Activated CD8-positive, alpha-beta memory T cell treated with anti-CD3 and anti-CD28 coated beads for 4 hours (primary cell): ENCODE results near the gene ELMO1.
"Not testable (repeated sequence)": the region's sequence is repeated elsewhere in the genome, so short reads cannot be mapped to it uniquely, and the experiment has no call there.

Experiments used
- DNase-seq, 2 donors: peaks; one replicate each; pipeline ENCODE4 v3.0.0-alpha.2; 2020; ENCODE audit warnings: low read depth in 2 of 2

Gene ELMO1

GRCh38 chr7:37141742-37142141 lies 306.9 kb downstream of the ELMO1 start:
- no peak for DNase-seq

- DNase-seq, result not testable (repeated sequence)
These were observed 314.8 kb downstream of the ELMO1 start for GRCh38 chr7:37133902-37134301.

- DNase-seq, result no peak
These were observed 316.8 kb downstream of the ELMO1 start for GRCh38 chr7:37131855-37132254.

- DNase-seq, result no peak
These were observed 319.6 kb downstream of the ELMO1 start for GRCh38 chr7:37129035-37129425.

GRCh38 chr7:37128327-37129034 lies 320.2 kb downstream of the ELMO1 start:
- DNase-seq, result no peak

GRCh38 chr7:37119296-37119860 lies 329.3 kb downstream of the ELMO1 start:
- DNase-seq, result no peak

- DNase-seq, result no peak
These were observed 330.7 kb downstream of the ELMO1 start for GRCh38 chr7:37118004-37118403.

- no peak for DNase-seq
These were observed 331.4 kb downstream of the ELMO1 start for GRCh38 chr7:37117292-37117691.

- DNase-seq, result no peak
These were observed 332.5 kb downstream of the ELMO1 start for GRCh38 chr7:37116093-37116701.

- DNase-seq, result no peak
These were observed 334.9 kb downstream of the ELMO1 start for GRCh38 chr7:37113661-37114355.

- no peak for DNase-seq
These were observed 335.8 kb downstream of the ELMO1 start for GRCh38 chr7:37112876-37113275.

- no peak for DNase-seq
These were observed 336.4 kb downstream of the ELMO1 start for GRCh38 chr7:37112218-37112617.

- no peak for DNase-seq
These were observed 337.2 kb downstream of the ELMO1 start for GRCh38 chr7:37111459-37111858.

GRCh38 chr7:37110660-37111424 lies 337.8 kb downstream of the ELMO1 start:
- DNase-seq, result no peak

GRCh38 chr7:37109843-37110242 lies 338.8 kb downstream of the ELMO1 start:
- DNase-seq, result no peak

GRCh38 chr7:37109016-37109683 lies 339.5 kb downstream of the ELMO1 start:
- no peak for DNase-seq

GRCh38 chr7:37108615-37109014 lies 340.0 kb downstream of the ELMO1 start:
- DNase-seq, result no peak

GRCh38 chr7:37107047-37107750 lies 341.5 kb downstream of the ELMO1 start:
- DNase-seq, result no peak

- DNase-seq, result no peak
These were observed 342.9 kb downstream of the ELMO1 start for GRCh38 chr7:37105762-37106161.

- no peak for DNase-seq
These were observed 343.7 kb downstream of the ELMO1 start for GRCh38 chr7:37104822-37105518.
